ENCODE measurements around the gene TIMM21.

TIMM21 gene

GRCh38 chr18:74115046-74115445, 33.3 kb upstream of the TIMM21 start:
- DNase-seq (ENCODE audit: low read depth), result peak; percentile 77
- H3K4me3 ChIP-seq (ENCODE audit: control insufficient read depth, low read depth, low read length), result no peak overlapping the region
- TF ChIP-seq CTCF (conservative IDR thresholded peaks at IDR 0.05; ENCODE audit: control insufficient read depth, insufficient read depth, low read depth, low read length), result no peak

- no peak overlapping the region for H3K4me3 ChIP-seq (ENCODE audit: control insufficient read depth, low read depth, low read length)
- TF ChIP-seq CTCF (conservative IDR thresholded peaks at IDR 0.05; ENCODE audit: control insufficient read depth, insufficient read depth, low read depth, low read length), result peak; percentile 85
- DNase-seq (ENCODE audit: low read depth), result peak; percentile 68
Observed at GRCh38 chr18:74116633-74117554, 31.4 kb upstream of the TIMM21 start.

GRCh38 chr18:74123200-74123599, 25.1 kb upstream of the TIMM21 start:
- no peak for DNase-seq (ENCODE audit: low read depth)
- TF ChIP-seq CTCF (conservative IDR thresholded peaks at IDR 0.05; ENCODE audit: control insufficient read depth, insufficient read depth, low read depth, low read length), result no peak
- H3K4me3 ChIP-seq (ENCODE audit: control insufficient read depth, low read depth, low read length), result no peak overlapping the region

GRCh38 chr18:74124642-74125041, 23.7 kb upstream of the TIMM21 start:
- no peak for DNase-seq (ENCODE audit: low read depth)
- H3K4me3 ChIP-seq (ENCODE audit: control insufficient read depth, low read depth, low read length), result no peak overlapping the region
- no peak for TF ChIP-seq CTCF (conservative IDR thresholded peaks at IDR 0.05; ENCODE audit: control insufficient read depth, insufficient read depth, low read depth, low read length)

GRCh38 chr18:74126684-74127655, 21.4 kb upstream of the TIMM21 start:
- no peak for DNase-seq (ENCODE audit: low read depth)
- no peak for TF ChIP-seq CTCF (conservative IDR thresholded peaks at IDR 0.05; ENCODE audit: control insufficient read depth, insufficient read depth, low read depth, low read length)
- no peak overlapping the region for H3K4me3 ChIP-seq (ENCODE audit: control insufficient read depth, low read depth, low read length)

GRCh38 chr18:74128159-74128558, 20.2 kb upstream of the TIMM21 start:
- H3K4me3 ChIP-seq (ENCODE audit: control insufficient read depth, low read depth, low read length), result no peak overlapping the region
- no peak for DNase-seq (ENCODE audit: low read depth)
- TF ChIP-seq CTCF (conservative IDR thresholded peaks at IDR 0.05; ENCODE audit: control insufficient read depth, insufficient read depth, low read depth, low read length), result no peak
